MCF 10A (cell line): ENCODE data around the gene SLC44A3. TPM values are rescaled to one million over a fixed set of nuclear protein-coding genes. Genes with fewer than 3 reads are reported as not detected.

Experiments
- BruUV-seq: library from RNA; stranded (reverse); fragments of 400-500 nt; replicated peaks from 2 replicates; lab custom pipeline; 2021; lab: Mats Ljungman, UMichigan
- CTCF ChIA-PET: fragments of 300-600 bp; sonication (Branson Sonifier 250); formaldehyde crosslinking; extraction: SDS; loops from one replicate; lab custom pipeline; 2021; ENCODE audit warnings: antibody characterized with exemption, inconsistent platforms; lab: Yijun Ruan, JAX
- POLR2A ChIA-PET: fragments of 300-600, 350-650 bp; sonication (Branson Sonifier 250); formaldehyde crosslinking; extraction: SDS; loops from one replicate; lab custom pipeline; 2020; ENCODE audit warnings: antibody characterized with exemption, inconsistent platforms; lab: Yijun Ruan, JAX
- DNase-seq: peaks from one replicate; pipeline ENCODE4 v3.0.0-alpha.2; 2018; ENCODE audit not compliant: unreplicated experiment
- H3K27ac Mint-ChIP-seq: one replicate; pipeline ENCODE4 v1.8.0; 2022; ENCODE audit warnings: mild to moderate bottlenecking, low read depth, mixed read lengths; ENCODE audit not compliant: unreplicated experiment
- H3K27me3 Mint-ChIP-seq: one replicate; pipeline ENCODE4 v1.8.0; 2022; ENCODE audit warnings: mixed read lengths; ENCODE audit not compliant: insufficient read depth, unreplicated experiment
- H3K36me3 Mint-ChIP-seq: one replicate; pipeline ENCODE4 v1.8.0; 2022; ENCODE audit warnings: mild to moderate bottlenecking, moderate library complexity, mixed read lengths; ENCODE audit not compliant: insufficient read depth, unreplicated experiment
- H3K4me1 Mint-ChIP-seq: one replicate; pipeline ENCODE4 v1.8.0; 2022; ENCODE audit warnings: mixed read lengths; ENCODE audit not compliant: insufficient read depth, unreplicated experiment
- H3K4me3 Mint-ChIP-seq: one replicate; pipeline ENCODE4 v1.8.0; 2022; ENCODE audit warnings: mild to moderate bottlenecking, moderate library complexity, mixed read lengths; ENCODE audit not compliant: unreplicated experiment
- H3K9me3 Mint-ChIP-seq: one replicate; pipeline ENCODE4 v1.8.0; 2022; ENCODE audit warnings: mixed read lengths; ENCODE audit not compliant: unreplicated experiment
- CTCF ChIP-seq: fragments of 200-600 bp; IDR thresholded peaks from one replicate; pipeline ENCODE4 v1.8.0; 2022; ENCODE audit warnings: antibody characterized with exemption, mild to moderate bottlenecking; ENCODE audit not compliant: unreplicated experiment
- intact Hi-C: fragments of 100-400 bp; cut with micrococcal nuclease; formaldehyde crosslinking; loops from 2 replicates; pipeline ENCODE4 v1.14.1; 2022
- total RNA-seq: library from RNA; stranded (reverse); gene quantifications from 2 replicates; pipeline ENCODE4 v1.2.3, GENCODE V29; 2022

The SLC44A3 gene
- total RNA-seq, 1 experiment from 2014 or later = 2.8 TPM

GRCh38 chr1:94795434-94795833 is 24.7 kb upstream of the SLC44A3 start:
- Mint-ChIP-seq H3K9me3 (no peaks in the 10 kb centered on the region), H3K27ac (no peak overlapping the region), H3K4me1 (peaks cover 31% of the 10 kb centered on the region), H3K36me3 (no peaks in the 10 kb centered on the region), H3K4me3 (no peak overlapping the region), H3K27me3 (no peaks in the 10 kb centered on the region)
- CTCF ChIA-PET = interaction anchor here (0.7 kb wide), 1 partner anchor 257 kb away, joined by 3 read pairs; no protein-coding TSS in a partner anchor
- intact Hi-C loops = no loop called here
- POLR2A ChIA-PET = interaction anchor here (1.2 kb wide), 1 partner anchor 428 kb away, joined by 3 read pairs; no protein-coding TSS in a partner anchor
- no peak for DNase-seq
- no TSS peak for BruUV-seq
- TF ChIP-seq CTCF = no peak

GRCh38 chr1:94796266-94796665 is 23.9 kb upstream of the SLC44A3 start:
- CTCF ChIA-PET = interaction anchor here (0.7 to 1.4 kb wide), 4 partner anchors 10 to 315 kb away, joined by 3 to 10 read pairs (median 4); no protein-coding TSS in a partner anchor
- H3K4me1 Mint-ChIP-seq = peaks cover 34% of the 10 kb centered on the region

GRCh38 chr1:94797291-94797690 is 22.9 kb upstream of the SLC44A3 start:
- Mint-ChIP-seq H3K4me1 (peaks cover 31% of the 10 kb centered on the region), H3K4me3 (no peak overlapping the region), H3K27ac (no peak overlapping the region), H3K36me3 (no peaks in the 10 kb centered on the region), H3K9me3 (no peaks in the 10 kb centered on the region), H3K27me3 (no peaks in the 10 kb centered on the region)
- ChIA-PET CTCF (interaction anchor here (1.2 to 1.4 kb wide), 2 partner anchors 9 to 316 kb away, joined by 3 to 10 read pairs; no protein-coding TSS in a partner anchor), POLR2A (interaction anchor here (0.5 kb wide), 1 partner anchor 64 kb away, joined by 3 read pairs; no protein-coding TSS in a partner anchor)
- intact Hi-C loops = no loop called here
- no peak for DNase-seq
- BruUV-seq = no TSS peak
- no peak for TF ChIP-seq CTCF

More at GRCh38 chr1:94796266-94796665, 23.9 kb upstream of the SLC44A3 start:
- BruUV-seq = no TSS peak
- no peak for TF ChIP-seq CTCF
- intact Hi-C loops = no loop called here
- H3K27ac Mint-ChIP-seq = no peak overlapping the region
- H3K27me3 Mint-ChIP-seq = no peaks in the 10 kb centered on the region
- POLR2A ChIA-PET = interaction anchor here (0.6 to 1.2 kb wide), 2 partner anchors 251 to 427 kb away, joined by 3 read pairs; no protein-coding TSS in a partner anchor
- H3K36me3 Mint-ChIP-seq = no peaks in the 10 kb centered on the region
- DNase-seq = no peak
- H3K9me3 Mint-ChIP-seq = no peaks in the 10 kb centered on the region
- H3K4me3 Mint-ChIP-seq = no peak overlapping the region

- DNase-seq = no peak
- POLR2A ChIA-PET = no interaction called here
- CTCF ChIA-PET = interaction anchor here (0.6 kb wide), 1 partner anchor 156 kb away, joined by 3 read pairs; no protein-coding TSS in a partner anchor
- no peak overlapping the region for H3K4me3 Mint-ChIP-seq
- intact Hi-C loops = no loop called here
- H3K4me1 Mint-ChIP-seq = peaks cover 24% of the 10 kb centered on the region
- no peak for TF ChIP-seq CTCF
- no peaks in the 10 kb centered on the region for H3K27me3 Mint-ChIP-seq
- no peak overlapping the region for H3K27ac Mint-ChIP-seq
- H3K36me3 Mint-ChIP-seq = no peaks in the 10 kb centered on the region
- no TSS peak for BruUV-seq
- H3K9me3 Mint-ChIP-seq = no peaks in the 10 kb centered on the region
These were observed 22.1 kb upstream of the SLC44A3 start for GRCh38 chr1:94798054-94798453.
